CD4-positive, alpha-beta T cell treated with Interleukin-6 at 100 ng/mL for 8 hours (primary cell): Measurements from ENCODE around the gene GGA2.
"Not testable (repeated sequence)": the region's sequence is repeated elsewhere in the genome, so short reads cannot be mapped to it uniquely, and the experiment has no call there.

ENCODE experiments used
- DNase-seq: peaks from one replicate; pipeline ENCODE4 v3.0.0-alpha.2; 2020; ENCODE audit warnings: mixed read lengths, low spot score

Gene GGA2, protein sequence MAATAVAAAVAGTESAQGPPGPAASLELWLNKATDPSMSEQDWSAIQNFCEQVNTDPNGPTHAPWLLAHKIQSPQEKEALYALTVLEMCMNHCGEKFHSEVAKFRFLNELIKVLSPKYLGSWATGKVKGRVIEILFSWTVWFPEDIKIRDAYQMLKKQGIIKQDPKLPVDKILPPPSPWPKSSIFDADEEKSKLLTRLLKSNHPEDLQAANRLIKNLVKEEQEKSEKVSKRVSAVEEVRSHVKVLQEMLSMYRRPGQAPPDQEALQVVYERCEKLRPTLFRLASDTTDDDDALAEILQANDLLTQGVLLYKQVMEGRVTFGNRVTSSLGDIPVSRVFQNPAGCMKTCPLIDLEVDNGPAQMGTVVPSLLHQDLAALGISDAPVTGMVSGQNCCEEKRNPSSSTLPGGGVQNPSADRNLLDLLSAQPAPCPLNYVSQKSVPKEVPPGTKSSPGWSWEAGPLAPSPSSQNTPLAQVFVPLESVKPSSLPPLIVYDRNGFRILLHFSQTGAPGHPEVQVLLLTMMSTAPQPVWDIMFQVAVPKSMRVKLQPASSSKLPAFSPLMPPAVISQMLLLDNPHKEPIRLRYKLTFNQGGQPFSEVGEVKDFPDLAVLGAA

DNA sequence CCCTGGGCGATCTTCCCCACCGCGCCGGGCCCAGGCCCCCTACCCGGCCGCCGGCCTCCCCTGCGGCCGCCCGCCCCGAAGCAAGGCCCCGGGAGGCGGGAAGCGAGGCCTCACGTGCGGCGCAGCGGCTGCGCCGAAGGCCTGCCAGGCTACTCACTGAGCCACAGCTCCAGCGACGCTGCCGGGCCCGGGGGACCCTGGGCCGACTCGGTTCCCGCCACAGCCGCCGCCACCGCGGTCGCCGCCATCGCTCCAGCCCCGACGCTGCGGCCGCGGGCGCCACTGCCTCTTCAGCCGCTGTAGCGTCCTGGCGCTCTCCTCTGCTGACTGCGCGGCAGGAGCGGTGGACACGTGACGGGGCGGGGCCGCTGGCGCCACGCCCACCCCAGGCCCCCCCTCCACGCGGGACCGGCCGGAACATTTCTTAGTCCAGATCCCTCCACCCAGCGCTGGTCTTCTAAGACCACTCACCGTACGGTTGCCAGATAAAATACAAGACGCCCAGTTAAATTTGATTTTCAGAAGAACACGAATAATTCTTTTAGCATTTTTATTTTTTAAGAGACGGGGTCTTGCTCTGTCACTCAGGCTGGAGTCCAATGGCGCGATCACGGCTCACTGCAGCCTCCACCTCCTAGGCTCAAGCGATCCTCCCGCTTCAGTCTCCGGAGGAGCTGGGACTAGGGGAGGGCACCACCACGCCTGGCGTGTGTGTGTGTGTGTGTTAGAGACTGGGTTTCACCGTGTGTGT lies at the start of gene GGA2:
TSS of gene GGA2 (minus strand) at position 331 of the 751 bp plus-strand sequence. CDS start at position 248, 83 bp downstream.
- DNase-seq, result peak; percentile 76

DNA sequence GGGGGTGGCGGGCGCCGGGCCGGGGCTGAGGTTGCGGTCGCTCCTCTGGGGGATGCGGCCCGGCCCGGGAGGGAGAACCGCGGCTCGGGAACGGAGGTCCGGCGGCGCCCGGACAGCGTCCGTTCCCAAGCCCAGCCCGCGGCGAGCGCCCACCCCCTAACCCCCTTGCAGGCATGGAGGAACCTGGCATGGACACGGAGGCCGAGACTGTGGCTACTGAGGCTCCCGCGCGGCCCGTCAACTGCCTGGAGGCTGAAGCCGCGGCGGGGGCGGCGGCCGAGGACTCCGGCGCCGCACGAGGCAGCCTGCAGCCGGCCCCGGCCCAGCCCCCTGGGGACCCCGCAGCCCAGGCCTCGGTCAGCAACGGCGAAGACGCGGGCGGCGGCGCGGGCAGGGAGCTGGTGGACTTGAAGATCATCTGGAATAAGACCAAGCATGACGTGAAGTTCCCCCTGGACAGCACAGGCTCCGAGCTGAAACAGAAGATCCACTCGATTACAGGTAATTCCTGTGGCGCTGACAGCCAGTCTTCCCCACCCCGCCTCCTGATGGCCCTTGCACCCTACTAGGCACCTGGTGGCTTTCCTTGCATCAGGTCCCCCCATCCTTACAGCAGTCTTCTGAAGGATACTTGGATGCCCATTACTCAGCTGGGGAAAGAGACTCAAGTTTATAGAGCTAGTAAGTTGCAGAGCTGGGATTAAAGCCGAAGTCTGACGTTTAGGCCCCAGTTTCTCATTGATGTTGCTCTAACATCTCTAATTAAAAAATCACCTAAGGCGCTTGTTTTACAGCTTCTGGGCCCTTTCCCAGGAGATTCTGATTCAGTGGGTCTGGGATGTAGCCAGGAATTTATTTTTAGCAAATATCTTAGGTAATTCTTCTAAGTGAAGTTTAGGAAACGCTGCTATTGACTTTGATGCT lies 47.7 kb upstream of the GGA2 start:
- DNase-seq, result no peak

DNA sequence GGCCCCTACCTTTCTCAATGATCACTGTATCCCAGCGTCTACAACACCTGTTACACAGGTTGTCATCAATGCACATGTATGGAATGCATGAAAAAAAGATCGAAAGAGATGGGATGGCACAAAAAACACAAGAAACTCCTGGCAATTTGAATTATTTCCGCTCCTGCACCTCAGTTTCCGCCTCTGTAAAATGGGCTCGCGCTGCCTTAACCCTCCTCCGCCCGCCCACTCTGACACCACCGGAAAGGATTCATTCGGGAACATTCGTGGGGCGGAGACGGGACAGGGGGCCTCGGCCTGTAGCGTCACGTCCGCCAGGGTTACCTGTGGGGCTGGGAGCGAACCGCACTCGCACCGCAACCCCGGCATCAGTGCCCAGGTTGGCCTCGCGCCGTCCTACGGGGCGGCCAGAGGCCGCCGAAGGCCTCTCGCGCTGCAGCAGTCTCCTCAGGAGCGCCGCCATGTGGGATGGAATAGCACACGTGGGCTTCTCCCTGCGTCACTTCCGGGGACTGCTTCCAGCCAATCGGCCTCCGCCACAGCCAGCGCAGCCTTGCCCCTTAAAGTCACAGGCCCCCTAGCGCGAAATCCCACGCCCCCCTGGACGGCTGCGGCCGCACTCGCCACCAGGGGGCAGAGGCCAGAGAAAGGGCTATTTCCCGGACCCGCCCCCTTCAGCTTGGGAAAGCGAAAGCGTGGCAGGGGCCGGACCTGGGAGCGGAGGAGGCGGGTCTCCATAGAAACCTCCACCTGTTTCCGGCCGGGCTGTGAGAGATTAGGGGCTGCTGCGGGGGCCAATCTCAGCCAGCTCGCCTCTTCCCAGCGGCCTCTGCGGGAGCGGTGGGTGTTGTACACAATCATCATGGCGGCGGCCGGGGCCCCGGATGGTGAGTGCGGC lies 46.8 kb upstream of the GGA2 start, which contains the start of the genes EARS2 and UBFD1:
TSS of gene EARS2 (minus strand) at position 470 of the 898 bp plus-strand sequence. CDS start at position 463, 7 bp downstream.
TSS of gene UBFD1 (plus strand) at position 847 of the 898 bp plus-strand sequence. CDS start at position 863, 16 bp downstream.
- peak; percentile 94 for DNase-seq

DNA sequence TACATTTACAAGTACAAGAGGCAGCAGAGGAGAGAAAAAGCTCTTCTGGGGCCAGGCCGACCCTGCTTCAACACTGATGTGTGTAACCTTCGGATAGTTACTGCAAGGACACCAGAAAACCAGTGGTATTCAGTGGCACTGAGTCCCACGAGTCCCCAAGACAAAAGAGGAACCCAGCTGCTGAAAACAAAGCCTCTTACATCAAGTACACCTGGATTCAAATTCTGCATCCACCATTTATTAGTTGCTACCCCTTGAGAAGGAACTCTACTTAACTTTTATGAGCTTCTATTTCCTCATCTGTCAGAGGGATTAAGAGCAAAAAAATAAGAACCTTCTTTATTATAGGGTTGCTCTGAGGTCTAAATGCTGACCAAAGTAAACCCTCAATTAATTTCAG lies 44.2 kb upstream of the GGA2 start:
- DNase-seq, result no peak

DNA sequence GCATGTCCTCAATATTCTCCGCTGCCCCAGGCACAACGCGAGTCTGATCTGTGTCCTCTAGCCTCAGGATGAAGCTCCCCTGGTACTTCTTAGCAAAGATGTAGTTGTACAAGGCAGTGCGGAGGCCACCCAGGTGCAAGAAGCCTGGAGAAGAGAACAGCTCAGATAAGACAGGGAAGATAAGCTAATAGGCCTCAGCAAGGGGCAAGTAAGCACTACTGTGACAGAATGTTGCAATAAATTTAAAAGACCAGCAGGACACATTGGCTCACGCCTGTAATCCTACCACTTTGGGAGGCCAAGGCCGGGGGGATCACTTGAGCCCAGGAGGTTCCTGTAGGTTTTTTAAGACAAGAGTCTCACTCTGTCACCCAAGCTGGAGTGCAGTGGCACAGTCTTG lies 41.9 kb upstream of the GGA2 start:
- DNase-seq, result no peak

DNA sequence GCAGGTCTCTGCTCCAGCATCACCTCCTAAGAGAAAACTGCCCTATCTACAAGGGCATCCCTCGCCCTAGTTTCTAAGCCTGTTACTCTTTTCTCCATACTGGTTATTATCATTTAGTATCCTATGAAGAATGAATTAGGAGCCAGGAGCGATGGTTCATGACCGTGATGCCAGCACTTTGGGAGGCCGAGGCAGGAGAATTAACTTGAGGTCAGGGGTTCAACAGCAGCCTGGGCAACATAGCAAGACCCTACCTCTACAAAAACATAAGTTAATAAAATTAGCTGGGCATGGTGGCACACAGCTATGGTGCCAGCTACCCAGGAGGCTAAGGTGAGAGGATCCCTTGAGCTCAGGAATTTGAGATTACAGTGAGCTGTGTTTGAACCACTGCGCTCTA lies 39.6 kb upstream of the GGA2 start:
- no peak for DNase-seq

DNA sequence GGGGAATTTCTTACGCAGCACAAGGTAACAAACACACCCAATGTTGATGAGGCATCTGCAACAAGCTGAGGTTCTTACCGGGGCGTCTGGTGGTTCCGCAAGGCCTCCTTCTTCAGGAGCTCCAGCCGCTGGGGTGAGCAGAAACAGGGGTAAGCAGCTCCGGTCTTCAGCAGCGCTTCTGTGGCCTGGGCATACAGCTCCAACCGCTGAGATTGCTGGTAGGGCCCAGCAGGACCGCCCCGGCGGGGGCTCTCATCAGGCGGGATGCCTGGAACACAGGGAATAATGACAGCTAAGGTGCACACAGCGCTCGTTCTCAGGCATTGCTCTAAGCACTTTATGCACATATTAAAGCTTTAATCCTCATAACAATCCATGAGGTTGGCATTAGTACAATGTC lies 34.1 kb upstream of the GGA2 start:
- DNase-seq, result no peak

DNA sequence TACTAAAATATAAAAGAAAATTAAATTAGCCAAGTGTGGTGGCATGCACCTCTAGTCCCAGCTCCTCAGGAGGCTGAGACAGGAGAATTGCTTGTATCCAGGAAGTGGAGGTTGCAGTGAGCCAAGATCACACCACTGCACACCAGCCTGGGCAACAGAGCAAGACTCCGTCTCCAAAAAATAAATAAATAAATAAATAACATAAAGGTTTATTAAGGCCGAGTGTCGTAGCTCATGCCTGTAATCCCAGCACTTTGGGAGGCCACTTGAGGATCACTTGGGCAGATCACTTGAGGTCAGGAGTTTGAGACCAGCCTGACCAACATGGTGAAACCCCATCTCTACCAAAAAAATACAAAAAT lies 30.5 kb upstream of the GGA2 start:
- not testable (repeated sequence) for DNase-seq

DNA sequence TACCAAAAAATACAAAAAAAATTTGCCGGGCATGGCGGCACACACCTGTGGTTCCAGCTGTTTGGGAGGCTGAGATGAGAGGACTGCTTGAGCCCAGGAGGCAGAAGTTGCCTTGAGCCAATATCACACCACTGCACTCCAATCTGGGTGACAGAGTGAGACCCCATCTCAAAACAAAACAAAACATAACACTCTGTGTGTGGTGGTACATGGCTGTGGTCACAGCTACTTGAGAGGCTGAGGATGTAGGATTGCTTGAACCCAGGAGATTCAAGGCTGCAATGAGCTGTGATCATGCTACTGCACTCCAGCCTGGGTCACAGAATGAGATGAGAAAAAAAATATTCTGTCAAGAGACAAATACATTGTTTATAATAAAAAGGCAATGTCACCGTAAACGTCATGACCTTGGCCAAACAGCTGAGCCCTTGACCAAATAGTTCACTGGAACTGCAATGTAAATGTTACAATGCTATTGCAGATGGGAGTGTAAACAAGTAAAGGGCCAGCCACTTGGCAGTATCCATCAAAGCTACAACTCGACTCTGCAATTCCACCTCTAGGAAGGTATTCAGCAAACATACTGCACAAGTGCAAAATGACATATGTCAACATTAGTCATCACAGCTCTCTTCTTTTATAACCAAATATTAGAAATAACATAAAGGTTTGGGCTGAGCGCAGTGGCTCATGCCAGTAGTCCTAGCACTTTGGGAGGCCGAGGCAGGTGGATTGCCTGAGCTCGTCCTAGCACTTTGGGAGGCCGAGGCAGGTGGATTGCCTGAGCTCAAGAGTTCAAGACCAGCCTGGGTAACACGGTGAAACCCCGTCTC lies 29.9 kb upstream of the GGA2 start:
- DNase-seq, result no peak

DNA sequence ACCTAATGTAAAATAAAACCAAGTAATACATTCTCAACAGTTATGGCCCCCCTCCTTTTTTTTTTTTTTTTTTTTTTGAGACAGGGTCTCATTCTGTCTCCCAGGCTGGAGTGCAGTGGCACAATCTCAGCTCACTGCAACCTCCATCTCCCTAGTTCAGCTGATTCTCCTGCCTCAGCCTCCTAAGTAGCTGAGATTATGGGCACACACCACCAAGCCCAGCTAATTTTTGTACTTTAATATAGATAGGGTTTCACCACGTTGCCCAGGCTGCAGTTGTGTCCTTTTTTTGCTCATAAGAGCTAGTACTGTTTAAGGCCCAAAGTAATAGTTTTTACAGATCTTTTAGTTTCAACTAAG lies 28.6 kb upstream of the GGA2 start:
- DNase-seq, result no peak

DNA sequence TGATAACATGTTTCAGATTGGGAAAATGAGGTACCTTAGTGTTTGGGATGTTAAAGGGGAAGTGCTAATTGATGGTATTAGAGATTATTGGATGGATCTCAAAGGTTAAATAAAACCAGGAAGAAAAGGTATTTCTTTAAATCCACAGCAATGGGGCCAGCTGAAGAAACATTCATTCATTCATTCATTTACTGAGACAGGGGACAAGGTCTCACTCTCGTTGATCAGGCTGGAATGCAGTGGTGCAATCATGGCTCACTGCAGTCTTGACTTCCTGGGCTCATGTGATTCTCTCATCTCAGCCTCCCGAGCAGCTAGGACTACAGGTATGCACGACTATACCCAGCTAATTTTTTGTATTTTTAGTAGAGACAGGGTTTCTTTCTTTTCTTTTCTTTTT lies 27.1 kb upstream of the GGA2 start:
- no peak for DNase-seq

DNA sequence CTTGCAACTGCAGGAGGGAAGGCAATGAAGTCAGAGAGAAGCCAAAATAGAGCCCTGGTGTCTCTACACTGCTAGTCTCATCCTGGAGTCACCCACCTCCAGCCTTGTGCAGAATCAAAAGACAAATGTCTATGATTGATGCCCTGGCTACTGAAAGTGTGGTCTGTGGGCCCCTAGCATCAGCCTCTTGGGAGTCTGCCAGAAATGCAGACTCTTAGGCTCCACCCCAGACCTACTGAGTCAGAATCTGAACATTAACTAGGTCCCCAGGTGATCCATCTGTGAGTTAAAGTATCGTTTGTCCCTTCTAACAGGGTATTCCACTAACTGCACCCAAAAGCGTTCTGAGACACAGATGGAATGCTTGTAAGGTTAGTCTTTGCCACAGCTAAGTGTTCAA lies 25.6 kb upstream of the GGA2 start:
- DNase-seq, result no peak

DNA sequence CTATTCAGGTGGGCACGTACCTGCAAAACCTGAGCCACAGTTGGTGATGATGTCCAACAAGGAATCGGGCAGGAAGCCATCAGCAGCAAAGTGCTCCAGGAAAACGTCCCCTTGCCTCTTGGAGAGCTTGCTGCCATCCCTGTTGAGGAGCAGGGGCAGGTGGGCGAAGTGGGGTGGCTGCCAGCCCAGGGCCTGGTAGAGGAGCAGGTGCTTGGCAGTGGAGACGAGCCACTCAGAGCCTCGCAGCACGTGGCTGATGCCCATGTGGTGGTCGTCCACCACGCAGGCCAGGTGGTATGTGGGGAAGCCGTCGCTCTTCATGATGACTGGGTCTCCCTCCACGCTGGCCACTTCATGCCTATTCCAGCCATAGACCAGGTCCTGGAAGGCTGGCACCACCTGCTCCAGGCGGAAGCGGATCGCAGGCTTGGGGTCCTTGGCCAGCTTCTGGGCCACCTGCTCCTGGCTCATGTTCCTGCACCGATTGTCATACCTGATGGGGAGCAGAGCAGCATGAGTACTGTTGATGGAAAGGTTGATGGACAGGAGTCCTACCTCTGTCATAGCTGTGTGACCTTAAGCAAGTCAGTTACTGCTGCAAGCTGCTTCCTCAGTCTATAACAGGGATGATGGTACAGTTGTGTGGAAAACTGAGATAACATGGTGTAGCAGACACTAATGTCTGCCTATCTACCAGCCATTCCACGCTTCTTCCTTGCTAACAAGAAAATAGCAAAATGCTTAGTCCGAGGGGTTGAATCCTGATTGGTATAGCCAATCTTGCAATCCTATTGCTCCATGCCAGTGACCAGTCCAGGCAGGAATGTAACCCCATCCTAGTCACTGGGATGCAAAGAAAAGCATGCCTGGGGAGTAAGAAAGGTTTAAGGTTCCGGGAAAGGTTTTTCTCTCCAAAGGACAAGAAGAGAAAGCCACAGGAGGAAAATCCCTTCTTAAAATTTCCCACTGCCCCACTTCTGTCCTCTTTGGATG lies 24.9 kb upstream of the GGA2 start:
- DNase-seq, result no peak

DNA sequence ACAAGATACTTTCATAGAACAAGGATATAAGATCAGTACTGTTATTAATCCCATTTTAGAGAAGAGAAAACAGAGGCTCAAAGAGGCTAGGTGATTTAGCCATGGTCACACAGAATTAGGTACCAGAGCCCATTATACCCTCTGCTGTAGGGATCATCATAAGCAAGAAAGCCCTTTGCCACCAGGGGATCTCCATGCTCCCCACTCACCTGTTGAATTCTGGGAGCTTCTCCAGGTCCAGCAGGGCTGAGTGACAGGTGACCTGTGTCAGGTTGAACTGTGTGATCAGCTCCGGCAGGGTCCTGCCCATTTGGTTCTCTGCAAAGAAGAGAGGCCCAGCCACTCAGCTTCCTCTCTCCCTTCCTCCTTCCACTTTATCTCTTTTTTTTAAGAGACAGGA lies 22.2 kb upstream of the GGA2 start:
- no peak for DNase-seq

DNA sequence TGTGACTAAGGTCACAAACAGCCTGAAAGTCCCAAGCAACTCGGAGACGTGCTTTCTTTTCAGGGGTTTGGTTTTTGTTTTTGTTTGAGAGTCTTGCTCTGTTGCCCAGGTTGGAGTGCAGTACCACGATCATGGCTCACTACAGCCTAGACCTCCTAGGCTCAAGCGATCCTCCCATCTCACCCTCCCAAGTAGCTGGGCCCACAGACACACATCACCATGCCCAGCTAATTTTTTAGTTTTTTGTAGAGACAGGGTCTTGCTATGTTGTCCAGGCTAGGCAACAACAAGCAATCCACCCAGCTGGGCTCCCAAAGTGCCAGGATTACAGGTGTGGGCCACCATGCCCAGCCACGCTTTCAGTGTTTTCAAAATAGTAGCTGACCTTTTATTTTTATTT lies 19.8 kb upstream of the GGA2 start:
- DNase-seq, result no peak

DNA sequence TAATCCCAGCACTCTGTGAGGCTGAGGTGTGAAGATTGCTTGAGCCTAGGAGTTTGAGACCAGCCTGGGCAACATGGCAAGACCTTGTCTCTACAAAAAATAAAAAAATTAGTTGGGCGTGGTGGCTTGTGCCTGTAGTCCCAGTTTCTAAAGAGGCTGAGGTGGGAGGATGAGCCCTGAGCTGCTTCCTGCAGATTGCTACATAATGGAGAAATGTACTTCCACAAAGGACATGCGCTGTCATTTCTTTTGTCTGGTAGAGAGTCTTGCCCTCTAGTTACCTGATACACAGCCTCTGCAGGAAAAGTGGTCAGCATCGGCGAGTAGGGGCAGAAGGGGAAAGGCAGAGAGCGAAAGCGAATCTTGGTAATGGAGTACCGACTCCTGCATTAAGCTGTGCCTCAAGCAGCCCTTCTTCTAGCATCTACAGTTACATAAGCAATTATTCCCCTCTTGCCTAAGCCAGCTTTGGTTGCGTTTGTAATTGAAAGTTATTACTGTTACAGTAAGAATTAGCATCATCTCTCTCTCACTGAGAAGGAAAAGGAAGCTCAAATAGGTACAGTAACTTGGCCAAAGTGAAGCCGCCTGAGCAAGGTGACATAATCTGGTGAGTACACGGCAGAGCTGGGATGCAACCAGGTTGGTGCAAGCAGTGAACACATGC lies 18.5 kb upstream of the GGA2 start:
- DNase-seq, result no peak

DNA sequence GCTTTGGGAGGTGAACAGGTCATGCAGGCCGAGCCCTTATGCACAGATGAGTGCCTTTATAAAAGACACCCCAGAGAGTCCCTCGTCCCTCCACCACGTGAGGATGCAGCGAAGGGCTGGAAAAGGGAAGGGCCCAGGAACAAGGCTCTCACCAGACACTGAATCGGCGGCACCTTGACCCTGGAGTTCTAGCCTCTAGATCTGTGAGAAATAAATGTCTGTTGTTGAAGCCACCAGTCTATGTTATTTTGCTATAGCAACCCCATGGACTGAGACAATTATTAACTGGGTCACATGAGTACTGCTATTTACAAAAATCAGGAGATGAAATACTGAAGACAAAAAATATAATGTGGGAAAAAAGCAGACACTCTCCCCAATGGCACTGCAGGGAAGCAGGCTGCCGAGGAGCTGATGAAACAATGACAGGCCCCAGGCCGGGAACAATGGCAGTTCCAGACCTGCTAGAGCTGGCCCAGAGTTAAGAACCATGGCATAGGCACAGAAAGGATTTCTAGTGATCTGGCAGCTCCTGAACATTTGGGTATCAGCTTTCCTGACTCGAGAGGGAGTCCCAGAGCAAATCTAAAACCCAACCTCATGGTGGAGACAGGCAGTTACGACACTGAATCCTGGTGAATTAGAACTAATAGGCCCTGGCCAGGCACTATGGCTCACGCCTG lies 17.8 kb upstream of the GGA2 start:
- no peak for DNase-seq
